ENCODE results near the gene SGCG.

- TF ChIP-seq EP300 (IDR thresholded peaks at IDR 0.05), result no peak
- TF ChIP-seq CTCF (IDR thresholded peaks at IDR 0.05), result no peak
These were observed 175.6 kb downstream of the SGCG start for GRCh38 chr13:23356368-23356767.
